GM18505 (cell line): Measurements from ENCODE around the gene FOXK2.

Experiments
- ATAC-seq: cut with Tn5 transposase; IDR thresholded peaks from one replicate; pipeline ENCODE4 v1.9.1; 2021; ENCODE audit not compliant: unreplicated experiment
- POLR2A ChIP-seq: IDR thresholded peaks from 4 replicates; pipeline ENCODE4 v1.6.1; 2011; ENCODE audit warnings: borderline replicate concordance; ENCODE audit not compliant: insufficient read depth, insufficient read length; ENCODE audit errors: extremely low read depth

Gene FOXK2

GRCh38 chr17:82632451-82632850 is 112.9 kb downstream of the FOXK2 start:
- ATAC-seq: no peak
- no peak for TF ChIP-seq POLR2A

GRCh38 chr17:82633343-82633742 is 113.8 kb downstream of the FOXK2 start:
- TF ChIP-seq POLR2A: no peak
- ATAC-seq: no peak

DNA sequence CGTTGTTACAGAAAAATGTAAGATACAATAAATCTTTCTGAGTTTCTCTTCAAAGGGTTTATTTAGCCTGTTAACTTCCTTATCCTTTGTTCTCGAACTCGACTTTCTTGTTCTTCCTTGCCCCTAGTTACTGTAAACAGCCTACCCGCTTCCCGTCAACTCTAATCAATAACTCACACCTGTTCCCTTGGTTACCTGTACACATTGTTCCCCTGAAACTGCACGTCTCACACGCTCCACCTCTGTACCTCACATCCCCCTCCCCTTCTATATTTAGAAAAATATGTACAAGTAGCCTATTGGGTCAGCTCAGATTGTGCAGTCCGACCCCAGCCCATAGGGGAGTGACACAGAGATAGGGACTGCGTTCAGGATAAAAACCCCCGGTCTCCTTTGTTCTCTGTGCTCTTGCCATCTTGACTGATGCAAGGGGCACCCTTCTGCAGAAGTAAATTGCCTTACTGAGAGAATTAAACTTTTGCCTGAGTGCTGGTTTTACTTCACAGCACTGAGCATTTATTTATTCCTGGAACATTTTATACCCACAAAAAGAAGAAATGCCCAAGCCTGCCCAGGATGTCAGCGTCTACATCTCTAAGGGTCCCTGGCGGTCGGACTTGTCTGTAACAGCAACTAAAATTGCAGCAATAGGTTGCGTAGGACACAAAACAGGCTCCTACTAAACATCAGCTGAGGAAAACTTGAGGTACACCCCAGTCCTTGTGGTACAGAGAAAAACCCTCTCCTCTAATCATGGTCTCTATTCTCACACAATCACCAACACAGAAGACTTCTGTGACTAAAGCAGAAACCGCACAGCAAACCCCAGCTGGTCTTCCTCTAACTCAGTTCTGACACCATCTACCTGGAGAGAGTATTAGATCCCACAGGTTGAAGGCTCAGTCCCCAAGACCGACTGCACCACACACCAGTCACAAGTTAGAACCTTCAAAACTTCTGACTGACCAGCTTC is 117.4 kb downstream of the FOXK2 start:
- ATAC-seq: no peak
- no peak for TF ChIP-seq POLR2A

DNA sequence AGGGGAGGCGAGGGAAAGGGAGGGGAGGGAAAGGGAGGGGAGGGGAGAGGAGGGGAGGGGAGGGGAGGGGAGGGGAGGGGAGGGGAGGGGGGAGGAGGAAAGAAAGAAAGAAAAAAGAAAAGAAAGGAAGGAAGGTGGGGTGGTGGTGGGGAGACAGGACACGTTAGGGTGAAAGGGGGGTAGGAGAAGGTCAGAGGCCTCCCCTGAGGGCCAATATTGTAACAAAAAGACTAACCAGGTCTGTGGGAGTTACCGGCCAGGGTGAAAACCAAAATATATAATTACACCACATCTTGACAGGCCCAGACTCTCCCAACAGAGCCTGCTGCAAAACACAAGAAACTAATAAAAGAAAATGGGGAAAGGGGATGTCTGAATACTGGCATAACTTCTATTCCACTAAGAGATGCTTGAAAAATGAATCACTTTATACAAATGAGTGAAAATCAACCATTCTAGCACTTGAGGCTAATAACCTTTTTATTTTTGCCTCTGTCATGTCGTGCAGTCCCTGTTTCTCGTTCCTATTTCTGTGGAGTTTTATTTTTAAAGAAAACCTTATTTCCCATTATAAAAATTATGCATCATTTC is 118.7 kb downstream of the FOXK2 start:
- no peak for TF ChIP-seq POLR2A
- ATAC-seq: no peak

DNA sequence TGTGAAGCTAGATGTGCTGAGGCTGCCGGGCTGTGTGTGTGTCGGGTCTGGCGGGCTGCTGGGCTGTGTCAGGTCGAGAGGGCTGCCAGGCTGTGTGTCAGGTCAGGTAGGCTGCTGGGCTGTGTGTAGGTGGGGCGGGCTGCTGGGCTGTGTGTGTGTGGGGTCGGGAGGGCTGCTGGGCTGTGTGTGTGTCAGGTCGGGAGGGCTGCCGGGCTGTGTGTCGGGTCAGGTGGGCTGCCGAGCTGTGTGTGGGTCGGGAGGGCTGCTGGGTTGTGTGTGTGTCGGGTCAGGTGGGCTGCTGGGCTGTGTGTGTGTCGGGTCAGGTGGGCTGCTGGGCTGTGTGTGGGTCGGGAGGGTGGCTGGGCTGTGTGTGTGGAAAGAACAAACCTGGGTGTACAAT is 120.1 kb downstream of the FOXK2 start:
- ATAC-seq: no peak
- no peak for TF ChIP-seq POLR2A

DNA sequence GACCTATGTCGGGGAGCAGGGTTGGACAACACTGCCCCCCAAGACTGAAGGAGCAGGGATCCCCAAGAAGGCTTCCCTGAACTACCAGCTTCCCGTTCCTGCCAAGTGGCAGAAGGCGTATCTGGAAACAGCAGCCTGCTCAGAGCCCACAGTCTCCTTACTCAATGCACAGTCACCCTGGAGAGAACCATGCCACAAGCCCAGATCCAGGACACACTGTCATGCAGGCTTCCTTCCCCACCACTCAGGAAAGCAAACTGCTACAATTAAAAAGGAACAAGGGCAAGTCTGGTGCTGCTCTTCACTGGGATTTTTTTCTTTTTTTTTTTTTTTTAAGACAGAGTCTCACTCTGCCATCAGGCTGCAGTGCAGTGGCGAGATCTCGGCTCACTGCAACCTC is 120.5 kb downstream of the FOXK2 start:
- no peak for TF ChIP-seq POLR2A
- no peak for ATAC-seq

- ATAC-seq: no peak
- TF ChIP-seq POLR2A: no peak
Measured at GRCh38 chr17:82642022-82642421, 122.5 kb downstream of the FOXK2 start.

DNA sequence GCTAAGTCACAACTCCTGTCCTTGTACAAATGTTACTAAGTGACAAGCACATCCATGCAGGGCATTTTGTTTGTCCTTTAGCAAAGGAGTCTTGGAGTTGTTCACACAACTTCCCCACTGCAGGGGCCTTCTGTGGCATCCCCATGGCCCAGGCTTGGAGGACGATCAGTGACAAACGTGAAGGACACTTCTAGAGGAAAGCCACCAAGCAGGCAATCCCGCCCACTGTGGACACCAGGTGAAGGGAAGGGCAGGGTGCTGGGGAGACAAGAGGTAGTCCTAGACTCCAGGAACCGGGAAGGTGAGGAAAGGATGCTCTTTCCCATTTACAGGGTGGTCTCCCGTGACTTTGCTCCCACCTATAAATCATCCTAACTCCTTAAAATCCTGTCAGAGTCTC is 124.6 kb downstream of the FOXK2 start:
- TF ChIP-seq POLR2A: no peak
- ATAC-seq: no peak

DNA sequence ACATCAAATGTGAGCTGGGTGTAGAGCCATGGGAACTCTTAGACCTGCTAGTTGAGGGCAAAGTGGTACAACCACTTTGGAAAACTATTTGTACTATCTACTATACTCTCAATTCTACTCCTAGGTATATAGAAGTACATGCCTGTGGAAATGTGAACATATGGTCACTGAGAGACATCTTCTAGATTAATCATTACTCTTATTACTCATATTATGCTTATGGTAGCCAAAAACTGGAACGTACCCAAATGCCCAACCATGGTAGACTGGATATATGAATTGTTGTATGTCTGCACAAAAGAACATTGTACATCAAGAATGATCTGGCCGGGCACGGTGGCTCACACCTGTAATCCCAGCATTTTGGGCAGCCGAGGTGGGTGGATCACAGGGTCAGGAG is 126.0 kb downstream of the FOXK2 start:
- TF ChIP-seq POLR2A: no peak
- ATAC-seq: no peak

DNA sequence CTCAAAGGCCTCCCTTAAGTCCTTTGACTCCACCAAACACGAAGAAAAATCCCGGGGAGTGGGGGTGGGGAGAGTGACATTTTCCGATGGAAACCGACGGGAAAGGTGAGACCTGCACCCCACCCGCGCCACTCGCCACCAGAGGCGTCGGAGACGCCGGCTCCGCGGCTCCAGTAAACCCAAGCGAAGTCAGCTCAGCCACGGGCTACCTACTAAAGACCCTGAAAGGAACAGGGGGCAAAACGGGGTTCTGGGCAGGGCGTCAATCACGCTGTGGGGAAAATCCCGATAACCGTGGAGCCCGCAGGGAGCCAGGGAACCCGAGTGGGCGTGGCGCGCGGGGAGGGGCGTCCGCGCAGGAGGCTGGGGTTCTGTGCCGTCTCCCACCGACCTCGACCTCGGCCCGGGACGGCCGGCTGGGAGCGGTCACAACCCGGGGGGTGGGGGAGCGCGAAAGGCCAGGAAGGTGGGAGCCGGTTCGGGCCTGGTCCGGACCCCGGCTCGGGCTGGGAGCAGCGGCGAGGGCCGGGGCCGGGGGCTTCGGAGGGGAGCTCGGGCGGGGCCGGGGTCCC is 128.1 kb downstream of the FOXK2 start:
- TF ChIP-seq POLR2A: no peak
- ATAC-seq: peak; percentile 24

DNA sequence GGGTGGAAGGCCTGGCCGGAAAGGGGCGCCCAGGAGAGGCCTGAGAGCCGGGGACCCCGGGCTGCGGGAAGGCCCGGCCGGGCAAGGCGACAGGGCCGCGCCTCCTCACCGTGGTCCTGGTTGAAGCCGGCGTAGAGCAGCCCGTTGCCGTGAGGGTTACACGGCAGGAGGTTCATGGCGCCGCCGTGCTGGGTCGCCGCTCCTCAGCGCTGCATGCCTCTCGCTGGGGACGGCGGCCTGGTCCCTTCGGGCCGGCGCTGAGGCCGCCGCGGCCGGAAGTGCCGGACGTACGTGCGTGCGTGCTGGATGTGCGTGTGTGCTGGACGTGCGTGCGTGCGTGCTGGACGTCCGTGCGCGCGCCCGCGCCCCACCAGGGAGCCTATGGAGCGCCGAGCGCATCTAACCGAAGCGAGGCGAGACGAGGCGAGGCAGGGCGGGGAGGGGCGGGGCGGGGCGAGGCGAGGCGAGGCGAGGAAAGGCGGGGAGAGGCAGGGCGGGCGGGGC is 128.7 kb downstream of the FOXK2 start, which contains the start of gene WDR45B:
Gene WDR45B (minus strand): TSS at position 280 of the 504 bp plus-strand sequence. CDS start 104 bp downstream, at position 176.
- TF ChIP-seq POLR2A: peak; percentile 95
- ATAC-seq: peak; percentile 83

DNA sequence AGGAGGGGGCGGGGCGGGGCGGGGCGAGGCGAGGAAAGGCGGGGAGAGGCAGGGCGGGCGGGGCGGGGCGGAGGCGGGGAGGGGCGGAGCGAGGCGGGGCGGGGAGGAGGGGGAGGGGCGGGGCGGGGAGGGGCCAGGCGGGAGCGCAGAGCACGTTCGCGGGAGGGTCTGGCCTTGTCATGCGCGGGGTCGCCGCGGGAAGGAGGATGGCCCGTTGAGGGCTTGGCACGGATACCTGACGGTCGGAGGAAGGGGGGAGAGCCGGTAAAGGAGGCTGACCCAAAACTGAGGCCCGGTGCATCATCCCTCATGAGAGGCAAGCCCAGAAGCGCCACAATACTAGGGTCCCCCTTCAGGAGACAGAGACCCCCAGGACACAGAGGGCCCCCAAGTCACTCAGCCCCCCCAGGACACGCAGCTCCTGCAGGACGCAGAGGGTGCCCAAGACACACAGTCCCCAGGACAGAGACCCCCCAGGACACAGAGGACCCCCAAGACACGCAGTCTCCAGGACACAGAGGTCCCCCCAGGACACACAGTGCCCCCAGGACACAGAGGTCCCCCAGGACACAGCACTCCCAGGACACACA is 129.3 kb downstream of the FOXK2 start:
- no peak for TF ChIP-seq POLR2A
- no peak for ATAC-seq

DNA sequence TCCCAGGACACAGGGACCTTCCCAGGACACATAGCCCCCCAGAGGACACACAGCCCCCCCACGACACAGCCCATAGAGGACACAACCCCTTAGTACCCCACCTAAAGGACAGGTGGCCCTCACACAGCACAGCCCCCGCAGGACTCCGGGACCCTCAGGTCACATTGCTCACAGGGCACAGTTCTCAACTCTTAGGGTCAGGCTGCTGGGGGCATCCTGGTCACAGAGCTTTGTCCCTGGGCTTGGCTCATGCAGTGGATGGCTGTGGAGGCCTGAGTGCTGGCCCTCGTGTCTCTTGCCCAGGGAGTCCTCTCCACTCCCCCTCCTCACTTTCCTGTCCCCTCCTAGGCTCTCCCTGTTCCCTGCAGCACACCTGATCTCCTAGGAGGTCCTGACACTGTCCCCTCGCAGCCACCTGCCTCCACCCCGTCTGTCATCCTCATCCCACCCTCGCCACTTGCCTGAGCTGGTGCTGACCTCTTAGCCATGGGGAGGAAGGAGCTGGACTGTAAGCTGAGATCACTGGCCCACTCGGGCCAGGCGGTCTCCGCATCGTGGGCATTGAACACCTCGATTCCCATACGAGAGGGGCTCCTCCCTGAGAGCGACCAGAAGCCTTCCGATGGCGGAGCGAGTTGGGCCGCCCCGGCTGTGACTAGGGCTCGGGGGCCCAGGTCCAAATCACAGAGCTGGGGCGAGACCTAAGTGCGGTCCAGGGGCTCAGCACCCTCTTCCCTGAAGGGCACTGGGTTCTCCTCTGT is 130.1 kb downstream of the FOXK2 start:
- TF ChIP-seq POLR2A: no peak
- ATAC-seq: no peak

- ATAC-seq: no peak
- TF ChIP-seq POLR2A: no peak
Measured at GRCh38 chr17:82650723-82651122, 131.2 kb downstream of the FOXK2 start.
